Neural cell (in vitro differentiated cells): ENCODE data around the gene CARMIL1.

ENCODE experiments used
- EP300 ChIP-seq: fragments of 450-650 bp; conservative IDR thresholded peaks from 2 replicates; pipeline ENCODE4 v1.6.1; 2014; ENCODE audit warnings: antibody characterized with exemption, mild to moderate bottlenecking, moderate library complexity; ENCODE audit not compliant: poor library complexity, severe bottlenecking
- EZH2 ChIP-seq: fragments of 200-600, 300-800 bp; shearing (Covaris generic), sonication (generic); IDR thresholded peaks from 2 replicates; pipeline ENCODE4 v1.6.1; 2014; ENCODE audit warnings: antibody characterized with exemption, low read length, borderline replicate concordance, mild to moderate bottlenecking; ENCODE audit not compliant: insufficient read depth, poor library complexity, severe bottlenecking
- MXI1 ChIP-seq: fragments of 450-650 bp; conservative IDR thresholded peaks from 2 replicates; pipeline ENCODE4 v1.6.1; 2014; ENCODE audit warnings: antibody characterized with exemption, mild to moderate bottlenecking; ENCODE audit not compliant: poor library complexity, severe bottlenecking
- POLR2AphosphoS5 ChIP-seq: IDR thresholded peaks from 2 replicates; pipeline ENCODE4 v1.6.1; 2012
- RAD21 ChIP-seq: fragments of 450-650 bp; conservative IDR thresholded peaks from 2 replicates; pipeline ENCODE4 v1.6.1; 2014; ENCODE audit warnings: antibody characterized with exemption, mild to moderate bottlenecking, moderate library complexity
- SMC3 ChIP-seq: fragments of 450-650 bp; conservative IDR thresholded peaks from 2 replicates; pipeline ENCODE4 v1.6.1; 2014; ENCODE audit warnings: antibody characterized with exemption, mild to moderate bottlenecking, moderate library complexity; ENCODE audit not compliant: poor library complexity
- TAF1 ChIP-seq: IDR thresholded peaks from 2 replicates; pipeline ENCODE4 v1.6.1; 2012; ENCODE audit warnings: low read depth
- TF ChIP-seq, protein P1 (sequence below): fragments of 450-650 bp; IDR thresholded peaks from 2 replicates; pipeline ENCODE4 v1.5.1; 2014; ENCODE audit warnings: antibody characterized with exemption, mild to moderate bottlenecking, moderate library complexity; ENCODE audit not compliant: poor library complexity, severe bottlenecking
- TF ChIP-seq, protein P2 (sequence below): IDR thresholded peaks from 2 replicates; pipeline ENCODE4 v1.6.1; 2012; ENCODE audit warnings: borderline replicate concordance

DNA sequence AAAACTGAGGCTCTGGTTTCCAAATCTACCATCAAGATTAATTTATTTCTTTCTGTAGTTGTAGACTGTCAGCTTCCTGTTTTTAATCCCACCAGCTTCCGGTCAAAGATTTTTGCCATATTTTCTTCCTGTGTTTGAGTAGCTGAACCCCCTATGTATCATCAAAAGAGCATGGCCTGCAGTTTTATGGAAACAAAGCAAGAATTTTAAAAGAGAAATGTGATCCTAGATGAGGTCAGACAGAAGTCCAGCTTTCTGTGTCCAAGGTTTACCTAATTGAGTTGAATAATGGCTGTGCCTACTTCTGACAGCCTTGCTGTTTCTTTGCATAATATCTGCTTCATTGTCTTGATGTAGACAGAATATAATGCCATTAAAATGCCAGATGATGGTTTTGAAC, 163.7 kb downstream of the CARMIL1 start:
- TF ChIP-seq, protein P1, sequence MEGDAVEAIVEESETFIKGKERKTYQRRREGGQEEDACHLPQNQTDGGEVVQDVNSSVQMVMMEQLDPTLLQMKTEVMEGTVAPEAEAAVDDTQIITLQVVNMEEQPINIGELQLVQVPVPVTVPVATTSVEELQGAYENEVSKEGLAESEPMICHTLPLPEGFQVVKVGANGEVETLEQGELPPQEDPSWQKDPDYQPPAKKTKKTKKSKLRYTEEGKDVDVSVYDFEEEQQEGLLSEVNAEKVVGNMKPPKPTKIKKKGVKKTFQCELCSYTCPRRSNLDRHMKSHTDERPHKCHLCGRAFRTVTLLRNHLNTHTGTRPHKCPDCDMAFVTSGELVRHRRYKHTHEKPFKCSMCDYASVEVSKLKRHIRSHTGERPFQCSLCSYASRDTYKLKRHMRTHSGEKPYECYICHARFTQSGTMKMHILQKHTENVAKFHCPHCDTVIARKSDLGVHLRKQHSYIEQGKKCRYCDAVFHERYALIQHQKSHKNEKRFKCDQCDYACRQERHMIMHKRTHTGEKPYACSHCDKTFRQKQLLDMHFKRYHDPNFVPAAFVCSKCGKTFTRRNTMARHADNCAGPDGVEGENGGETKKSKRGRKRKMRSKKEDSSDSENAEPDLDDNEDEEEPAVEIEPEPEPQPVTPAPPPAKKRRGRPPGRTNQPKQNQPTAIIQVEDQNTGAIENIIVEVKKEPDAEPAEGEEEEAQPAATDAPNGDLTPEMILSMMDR = no peak
- TF ChIP-seq RAD21 (no peak), POLR2AphosphoS5 (no peak), MXI1 (no peak), EZH2 (no peak), EP300 (no peak), TAF1 (no peak), SMC3 (no peak)
- TF ChIP-seq, protein P2, sequence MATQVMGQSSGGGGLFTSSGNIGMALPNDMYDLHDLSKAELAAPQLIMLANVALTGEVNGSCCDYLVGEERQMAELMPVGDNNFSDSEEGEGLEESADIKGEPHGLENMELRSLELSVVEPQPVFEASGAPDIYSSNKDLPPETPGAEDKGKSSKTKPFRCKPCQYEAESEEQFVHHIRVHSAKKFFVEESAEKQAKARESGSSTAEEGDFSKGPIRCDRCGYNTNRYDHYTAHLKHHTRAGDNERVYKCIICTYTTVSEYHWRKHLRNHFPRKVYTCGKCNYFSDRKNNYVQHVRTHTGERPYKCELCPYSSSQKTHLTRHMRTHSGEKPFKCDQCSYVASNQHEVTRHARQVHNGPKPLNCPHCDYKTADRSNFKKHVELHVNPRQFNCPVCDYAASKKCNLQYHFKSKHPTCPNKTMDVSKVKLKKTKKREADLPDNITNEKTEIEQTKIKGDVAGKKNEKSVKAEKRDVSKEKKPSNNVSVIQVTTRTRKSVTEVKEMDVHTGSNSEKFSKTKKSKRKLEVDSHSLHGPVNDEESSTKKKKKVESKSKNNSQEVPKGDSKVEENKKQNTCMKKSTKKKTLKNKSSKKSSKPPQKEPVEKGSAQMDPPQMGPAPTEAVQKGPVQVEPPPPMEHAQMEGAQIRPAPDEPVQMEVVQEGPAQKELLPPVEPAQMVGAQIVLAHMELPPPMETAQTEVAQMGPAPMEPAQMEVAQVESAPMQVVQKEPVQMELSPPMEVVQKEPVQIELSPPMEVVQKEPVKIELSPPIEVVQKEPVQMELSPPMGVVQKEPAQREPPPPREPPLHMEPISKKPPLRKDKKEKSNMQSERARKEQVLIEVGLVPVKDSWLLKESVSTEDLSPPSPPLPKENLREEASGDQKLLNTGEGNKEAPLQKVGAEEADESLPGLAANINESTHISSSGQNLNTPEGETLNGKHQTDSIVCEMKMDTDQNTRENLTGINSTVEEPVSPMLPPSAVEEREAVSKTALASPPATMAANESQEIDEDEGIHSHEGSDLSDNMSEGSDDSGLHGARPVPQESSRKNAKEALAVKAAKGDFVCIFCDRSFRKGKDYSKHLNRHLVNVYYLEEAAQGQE = no peak
